HPDE6-E6E7 (cell line): Measurements from ENCODE around the gene SCIN.
"Not testable (repeated sequence)": the region's sequence is repeated elsewhere in the genome, so short reads cannot be mapped to it uniquely, and the experiment has no call there.

Source experiments
- DNase-seq: peaks from one replicate; pipeline ENCODE4 v3.0.0; 2011; ENCODE audit warnings: missing footprints; ENCODE audit errors: extremely low spot score

Gene SCIN

GRCh38 chr7:12570534-12571461 is at the start of gene SCIN:
Gene SCIN (plus strand): TSS chr7:12570720. CDS start chr7:12570787, 67 bp downstream.
- DNase-seq: peak; percentile 11

GRCh38 chr7:12524794-12525386 is 45.6 kb upstream of the SCIN start:
- no peak for DNase-seq

GRCh38 chr7:12526693-12527092 is 43.8 kb upstream of the SCIN start:
- not testable (repeated sequence) for DNase-seq

GRCh38 chr7:12527670-12528069 is 42.9 kb upstream of the SCIN start:
- DNase-seq: not testable (repeated sequence)

- no peak for DNase-seq
Measured at GRCh38 chr7:12529971-12530710, 40.4 kb upstream of the SCIN start.

GRCh38 chr7:12531784-12532183 is 38.7 kb upstream of the SCIN start:
- DNase-seq: no peak

- DNase-seq: no peak
Measured at GRCh38 chr7:12534046-12534445, 36.5 kb upstream of the SCIN start.

- DNase-seq: no peak
Measured at GRCh38 chr7:12539681-12540080, 30.8 kb upstream of the SCIN start.

GRCh38 chr7:12540850-12541249 is 29.7 kb upstream of the SCIN start:
- no peak for DNase-seq

- DNase-seq: no peak
Measured at GRCh38 chr7:12543586-12543985, 26.9 kb upstream of the SCIN start.

- DNase-seq: no peak
Measured at GRCh38 chr7:12549106-12549505, 21.4 kb upstream of the SCIN start.

GRCh38 chr7:12550956-12551355 is 19.6 kb upstream of the SCIN start:
- no peak for DNase-seq

- no peak for DNase-seq
Measured at GRCh38 chr7:12552876-12553275, 17.6 kb upstream of the SCIN start.

GRCh38 chr7:12553416-12553815 is 17.1 kb upstream of the SCIN start:
- no peak for DNase-seq

- DNase-seq: no peak
Measured at GRCh38 chr7:12554351-12554750, 16.2 kb upstream of the SCIN start.

- no peak for DNase-seq
Measured at GRCh38 chr7:12554872-12555271, 15.6 kb upstream of the SCIN start.

- DNase-seq: not testable (repeated sequence)
Measured at GRCh38 chr7:12555695-12556094, 14.8 kb upstream of the SCIN start.

GRCh38 chr7:12556139-12556792 is 14.3 kb upstream of the SCIN start:
- not testable (repeated sequence) for DNase-seq

GRCh38 chr7:12557282-12557681 is 13.2 kb upstream of the SCIN start:
- no peak for DNase-seq

GRCh38 chr7:12564996-12565764 is 5.3 kb upstream of the SCIN start:
- DNase-seq: no peak

- no peak for DNase-seq
Measured at GRCh38 chr7:12565873-12566272, 4.6 kb upstream of the SCIN start.
